Vagina (tissue), 2 donors: ENCODE data around the gene CCDC184. TPM values are rescaled to one million over a fixed set of nuclear protein-coding genes. Genes with fewer than 3 reads are reported as not detected.
"Not testable (repeated sequence)": the region's sequence is repeated elsewhere in the genome, so short reads cannot be mapped to it uniquely, and the experiment has no call there.

Source experiments
- DNase-seq, 2 donors: peaks; one replicate each; pipeline ENCODE4 v3.0.0-alpha.2; 2017; ENCODE audit errors: extremely low spot score in 2 of 2
- H3K27ac ChIP-seq: fragments of 200-600 bp; sonication (generic); one replicate; pipeline ENCODE4 v1.5.1; 2019
- H3K27me3 ChIP-seq: fragments of 200-600 bp; sonication (generic); one replicate; pipeline ENCODE4 v1.5.1; 2019
- H3K36me3 ChIP-seq, 2 donors: fragments of 200-600 bp; sonication (generic); one replicate each; pipeline ENCODE4 v1.5.1; 2017 to 2019
- H3K4me1 ChIP-seq: fragments of 200-600 bp; sonication (generic); one replicate; pipeline ENCODE4 v1.5.1; 2019
- H3K4me3 ChIP-seq, 2 donors: fragments of 200-600 bp; sonication (generic); 1 replicate in 1 of 2; 2 replicates in 1 of 2; pipeline ENCODE4 v1.5.1; 2016 to 2019
- H3K9me3 ChIP-seq: fragments of 200-600 bp; sonication (generic); one replicate; pipeline ENCODE4 v1.5.1; 2019
- POLR2A ChIP-seq, 2 donors: fragments of 450-650 bp; IDR thresholded peaks; one replicate each; pipeline ENCODE4 v1.6.1; 2017; ENCODE audit warnings: antibody characterized with exemption in 2 of 2, mild to moderate bottlenecking in 2 of 2, moderate library complexity in 2 of 2
- POLR2AphosphoS5 ChIP-seq, 2 donors: sonication (generic); formaldehyde crosslinking; IDR thresholded peaks; one replicate each; pipeline ENCODE4 v1.9.0; 2017; ENCODE audit warnings: antibody characterized with exemption in 2 of 2, mild to moderate bottlenecking in 2 of 2, low read depth in 1 of 2; ENCODE audit not compliant: insufficient read depth in 1 of 2
- intact Hi-C: fragments of 100-400 bp; cut with DNase I; formaldehyde crosslinking; loops from one replicate; pipeline ENCODE4 v1.15.1; 2023
- total RNA-seq: library from RNA; depleted of rRNA; stranded (reverse); fragments of >200 nt; gene quantifications from one replicate; pipeline ENCODE4 v1.2.3, GENCODE V29; 2016
- TF ChIP-seq, protein P1 (sequence below), 3 experiments: fragments of 450-650 bp in 2 of 3; fragments of 200-600 bp in 1 of 3; sonication (generic) in 1 of 3; IDR thresholded peaks; one replicate each; pipeline ENCODE4 v1.5.1; 2017 to 2019; ENCODE audit warnings: antibody characterized with exemption in 3 of 3, mild to moderate bottlenecking in 2 of 3, moderate library complexity in 2 of 3

The CCDC184 gene
- total RNA-seq, 1 donor from 2014 or later = 1.2 TPM

GRCh38 chr12:48221645-48222044 is 38.2 kb downstream of the CCDC184 start:
- H3K36me3 ChIP-seq = no peaks in the 10 kb centered on the region
- H3K4me3 ChIP-seq = no peak overlapping the region
- no peaks in the 10 kb centered on the region for H3K27me3 ChIP-seq
- no peaks in the 10 kb centered on the region for H3K4me1 ChIP-seq
- H3K27ac ChIP-seq = no peak overlapping the region
- intact Hi-C loops = no loop called here
- TF ChIP-seq, protein P1, sequence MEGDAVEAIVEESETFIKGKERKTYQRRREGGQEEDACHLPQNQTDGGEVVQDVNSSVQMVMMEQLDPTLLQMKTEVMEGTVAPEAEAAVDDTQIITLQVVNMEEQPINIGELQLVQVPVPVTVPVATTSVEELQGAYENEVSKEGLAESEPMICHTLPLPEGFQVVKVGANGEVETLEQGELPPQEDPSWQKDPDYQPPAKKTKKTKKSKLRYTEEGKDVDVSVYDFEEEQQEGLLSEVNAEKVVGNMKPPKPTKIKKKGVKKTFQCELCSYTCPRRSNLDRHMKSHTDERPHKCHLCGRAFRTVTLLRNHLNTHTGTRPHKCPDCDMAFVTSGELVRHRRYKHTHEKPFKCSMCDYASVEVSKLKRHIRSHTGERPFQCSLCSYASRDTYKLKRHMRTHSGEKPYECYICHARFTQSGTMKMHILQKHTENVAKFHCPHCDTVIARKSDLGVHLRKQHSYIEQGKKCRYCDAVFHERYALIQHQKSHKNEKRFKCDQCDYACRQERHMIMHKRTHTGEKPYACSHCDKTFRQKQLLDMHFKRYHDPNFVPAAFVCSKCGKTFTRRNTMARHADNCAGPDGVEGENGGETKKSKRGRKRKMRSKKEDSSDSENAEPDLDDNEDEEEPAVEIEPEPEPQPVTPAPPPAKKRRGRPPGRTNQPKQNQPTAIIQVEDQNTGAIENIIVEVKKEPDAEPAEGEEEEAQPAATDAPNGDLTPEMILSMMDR (IDR thresholded peaks at IDR 0.05) = no peak
- TF ChIP-seq POLR2AphosphoS5 (IDR thresholded peaks at IDR 0.05; ENCODE audit: insufficient read depth in 1 of 2, low read depth in 1 of 2) = no peak
- no peak for TF ChIP-seq POLR2A (IDR thresholded peaks at IDR 0.05)
- no peaks in the 10 kb centered on the region for H3K9me3 ChIP-seq
- no peak for DNase-seq

DNA sequence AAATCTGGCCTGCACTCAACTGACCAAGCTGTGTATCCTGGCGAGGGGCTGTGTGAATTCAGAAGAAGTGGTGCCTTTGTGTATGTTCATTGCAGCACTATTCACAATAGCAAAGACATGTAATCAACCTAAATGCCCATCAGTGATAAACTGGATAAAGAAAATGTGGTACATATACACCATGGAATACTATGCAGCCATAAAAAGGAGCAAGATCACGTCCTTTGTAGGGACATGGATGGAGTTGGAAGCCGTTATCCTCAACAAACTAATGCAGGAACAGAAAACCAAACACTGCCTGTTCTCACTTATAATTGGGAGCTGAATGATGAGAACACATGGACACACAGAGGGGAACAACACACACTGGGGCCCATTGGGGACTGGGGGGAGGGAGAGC is 41.1 kb downstream of the CCDC184 start:
- H3K9me3 ChIP-seq, H3K27me3 ChIP-seq, H3K27ac ChIP-seq, DNase-seq, intact Hi-C loops, H3K36me3 ChIP-seq, H3K4me3 ChIP-seq, H3K4me1 ChIP-seq: not testable (repeated sequence)

- intact Hi-C loops, H3K36me3 ChIP-seq, DNase-seq, H3K4me3 ChIP-seq, H3K27me3 ChIP-seq, H3K4me1 ChIP-seq, H3K27ac ChIP-seq, H3K9me3 ChIP-seq: not testable (repeated sequence)
Observed at GRCh38 chr12:48231169-48231958, 47.9 kb downstream of the CCDC184 start.

Other genes with a start within 250 kb of the CCDC184 start
- 25.3 TPM for gene TMEM106C, start 220.0 kb upstream of the CCDC184 start, total RNA-seq
- gene COL2A1, start 179.2 kb upstream of the CCDC184 start, total RNA-seq = not detected
- gene SENP1, start 77.6 kb upstream of the CCDC184 start, total RNA-seq = 21.4 TPM
- 29.0 TPM for gene PFKM, start 64.3 kb upstream of the CCDC184 start, total RNA-seq
- gene ASB8, start 26.1 kb upstream of the CCDC184 start, total RNA-seq = 16.9 TPM
- gene OR10AD1, start 19.6 kb downstream of the CCDC184 start, total RNA-seq = not detected
- 15.5 TPM for gene ZNF641, start 167.3 kb downstream of the CCDC184 start, total RNA-seq